GM10847 (cell line): Measurements from ENCODE around the gene LRRC4C.

Experiments
- POLR2A ChIP-seq: IDR thresholded peaks from 2 replicates; pipeline ENCODE4 v1.6.1; 2011; ENCODE audit not compliant: insufficient read length; ENCODE audit errors: extremely low read depth

LRRC4C gene

DNA sequence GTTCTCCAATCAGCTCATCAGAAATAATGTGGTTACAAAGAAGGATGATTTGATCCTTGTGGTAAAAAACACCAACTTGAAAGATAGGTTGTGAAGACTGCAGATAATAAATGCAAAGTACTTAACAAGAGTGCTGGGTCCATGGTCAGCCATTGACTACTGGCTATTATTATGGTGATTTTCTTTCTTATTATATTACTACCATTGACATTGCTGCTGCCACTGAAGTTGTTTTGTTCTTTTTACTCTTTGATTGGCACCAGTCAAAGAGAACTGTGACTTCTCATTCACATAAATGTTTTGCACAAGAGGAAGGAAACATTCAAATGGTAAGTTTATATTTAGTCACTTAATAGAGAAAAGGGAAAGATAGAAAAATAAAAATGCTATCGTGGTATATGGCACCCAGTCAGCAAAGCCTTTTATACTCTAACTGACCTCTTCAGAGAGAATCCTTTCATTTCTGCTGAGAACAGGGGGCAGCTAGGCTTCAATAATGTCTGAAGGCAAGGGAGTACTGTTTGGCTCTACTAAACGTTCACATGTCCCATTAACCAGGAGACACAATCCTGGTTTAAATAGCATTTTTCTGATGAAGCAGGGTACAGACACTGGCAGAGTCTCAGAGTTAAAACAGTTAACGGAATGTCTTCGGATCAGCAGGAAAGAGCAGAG is 64.8 kb downstream of the LRRC4C start:
- no peak for TF ChIP-seq POLR2A

- no peak for TF ChIP-seq POLR2A
Measured at GRCh38 chr11:41392596-41392995, 66.9 kb downstream of the LRRC4C start.

DNA sequence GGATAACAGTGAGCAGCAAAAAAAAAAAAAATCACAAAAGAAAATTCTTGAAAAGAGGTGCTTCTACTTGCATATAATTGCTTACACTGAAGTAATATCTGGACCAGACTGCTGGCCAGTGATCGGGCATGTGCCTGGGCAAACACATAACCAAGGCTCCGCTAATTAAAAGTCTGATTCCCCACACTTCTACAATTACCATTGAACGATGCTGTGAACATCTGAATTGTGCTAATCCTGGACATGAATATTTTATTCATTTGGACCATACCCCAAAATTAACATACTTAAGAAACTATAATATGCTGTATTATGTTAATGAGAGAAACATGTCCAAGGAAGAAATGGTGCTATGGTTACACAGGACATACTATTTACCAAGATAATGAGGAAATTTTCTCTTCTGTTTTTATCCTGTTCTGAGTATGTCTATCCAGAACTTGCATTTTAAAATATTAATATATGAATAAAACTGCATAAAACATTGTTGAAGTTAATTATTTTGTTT is 69.8 kb downstream of the LRRC4C start:
- no peak for TF ChIP-seq POLR2A

GRCh38 chr11:41384329-41384728 is 75.1 kb downstream of the LRRC4C start:
- TF ChIP-seq POLR2A = no peak

GRCh38 chr11:41383768-41384167 is 75.7 kb downstream of the LRRC4C start:
- TF ChIP-seq POLR2A = no peak

GRCh38 chr11:41382927-41383326 is 76.5 kb downstream of the LRRC4C start:
- TF ChIP-seq POLR2A = no peak

GRCh38 chr11:41379084-41379483 is 80.4 kb downstream of the LRRC4C start:
- no peak for TF ChIP-seq POLR2A

- TF ChIP-seq POLR2A = no peak
Measured at GRCh38 chr11:41377709-41378394, 81.6 kb downstream of the LRRC4C start.

- TF ChIP-seq POLR2A = no peak
Measured at GRCh38 chr11:41351825-41352224, 107.6 kb downstream of the LRRC4C start.

DNA sequence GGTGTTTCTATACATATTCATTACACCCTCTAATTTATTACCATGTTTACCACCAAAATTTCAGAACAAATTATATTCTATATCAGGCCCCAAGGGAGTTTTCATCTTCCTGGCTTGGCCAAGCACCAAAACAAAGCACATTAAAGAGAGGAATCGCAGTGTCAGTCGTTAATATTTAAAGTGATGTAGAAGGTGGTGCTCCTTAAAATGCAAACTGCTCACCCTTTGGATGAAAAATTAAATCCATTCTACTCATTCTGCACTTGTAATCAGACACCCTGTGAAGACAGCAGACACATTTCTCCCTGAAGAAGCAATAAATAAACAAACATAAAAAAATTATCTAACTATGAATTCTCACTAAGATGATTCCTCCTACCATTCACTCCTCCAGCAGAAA is 113.4 kb downstream of the LRRC4C start:
- TF ChIP-seq POLR2A = no peak

GRCh38 chr11:41334007-41334933 is 125.2 kb downstream of the LRRC4C start:
- TF ChIP-seq POLR2A = no peak

- no peak for TF ChIP-seq POLR2A
Measured at GRCh38 chr11:41333357-41333756, 126.1 kb downstream of the LRRC4C start.

DNA sequence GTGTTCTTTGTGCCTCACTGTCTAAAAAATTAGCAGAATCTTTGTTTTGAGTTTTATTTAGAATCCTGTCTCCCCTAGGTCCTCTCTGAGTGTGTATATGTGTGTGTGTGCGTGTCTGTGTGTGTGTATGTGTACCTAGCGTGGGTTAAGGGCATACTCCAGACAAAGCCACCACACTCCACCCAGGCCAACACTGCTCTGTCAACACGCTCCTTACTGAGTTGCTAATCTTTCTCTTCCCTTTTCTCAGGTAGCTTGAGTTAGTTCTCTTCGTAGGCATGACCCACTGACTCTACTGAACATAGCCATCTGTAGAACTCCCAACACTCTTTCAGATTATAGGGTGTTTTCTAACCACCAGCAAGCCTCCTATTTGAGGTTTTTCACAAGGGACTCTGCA is 131.1 kb downstream of the LRRC4C start:
- TF ChIP-seq POLR2A = no peak

- no peak for TF ChIP-seq POLR2A
Measured at GRCh38 chr11:41323446-41323845, 136.0 kb downstream of the LRRC4C start.

DNA sequence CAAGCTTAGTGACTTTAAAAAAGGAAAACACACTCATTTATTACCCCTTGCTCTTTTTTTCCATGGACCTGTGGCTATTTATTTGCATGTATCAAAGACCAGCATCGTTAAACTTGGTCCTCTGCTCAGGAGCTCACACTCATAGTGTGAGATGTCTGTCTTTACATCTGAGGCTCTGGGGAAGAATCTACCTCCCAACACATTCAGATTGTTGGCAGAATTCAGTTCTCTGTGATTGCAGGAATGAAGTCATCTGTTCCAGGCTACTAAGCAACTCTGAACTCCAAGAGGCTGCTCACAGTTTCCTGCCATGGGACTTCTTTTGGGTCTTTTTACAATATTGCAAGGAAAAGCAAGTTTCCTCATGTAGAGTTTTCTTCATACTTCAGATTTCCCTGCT is 138.8 kb downstream of the LRRC4C start:
- no peak for TF ChIP-seq POLR2A

- TF ChIP-seq POLR2A = no peak
Measured at GRCh38 chr11:41320238-41320637, 139.2 kb downstream of the LRRC4C start.
